Thyroid gland (tissue), 4 donors: ENCODE results near the gene TLCD2.

Experiments
- POLR2A ChIP-seq, 2 donors: fragments of 450-650 bp; IDR thresholded peaks; one replicate each; pipeline ENCODE4 v1.6.1; 2017; ENCODE audit warnings: antibody characterized with exemption in 2 of 2, mild to moderate bottlenecking in 2 of 2, moderate library complexity in 1 of 2
- TF ChIP-seq, protein P1 (sequence below), 6 experiments: fragments of 200-600 bp in 3 of 6; fragments of 450-650 bp in 3 of 6; sonication (generic) in 3 of 6; IDR thresholded peaks; one replicate each; pipeline ENCODE4 v1.5.1; 2016 to 2019; ENCODE audit warnings: antibody characterized with exemption in 6 of 6, mild to moderate bottlenecking in 2 of 6, inconsistent platforms in 1 of 6, moderate library complexity in 1 of 6

GRCh38 chr17:1746975-1747543, 36.9 kb upstream of the TLCD2 start:
- TF ChIP-seq POLR2A (IDR thresholded peaks at IDR 0.05) = no peak
- TF ChIP-seq, protein P1, sequence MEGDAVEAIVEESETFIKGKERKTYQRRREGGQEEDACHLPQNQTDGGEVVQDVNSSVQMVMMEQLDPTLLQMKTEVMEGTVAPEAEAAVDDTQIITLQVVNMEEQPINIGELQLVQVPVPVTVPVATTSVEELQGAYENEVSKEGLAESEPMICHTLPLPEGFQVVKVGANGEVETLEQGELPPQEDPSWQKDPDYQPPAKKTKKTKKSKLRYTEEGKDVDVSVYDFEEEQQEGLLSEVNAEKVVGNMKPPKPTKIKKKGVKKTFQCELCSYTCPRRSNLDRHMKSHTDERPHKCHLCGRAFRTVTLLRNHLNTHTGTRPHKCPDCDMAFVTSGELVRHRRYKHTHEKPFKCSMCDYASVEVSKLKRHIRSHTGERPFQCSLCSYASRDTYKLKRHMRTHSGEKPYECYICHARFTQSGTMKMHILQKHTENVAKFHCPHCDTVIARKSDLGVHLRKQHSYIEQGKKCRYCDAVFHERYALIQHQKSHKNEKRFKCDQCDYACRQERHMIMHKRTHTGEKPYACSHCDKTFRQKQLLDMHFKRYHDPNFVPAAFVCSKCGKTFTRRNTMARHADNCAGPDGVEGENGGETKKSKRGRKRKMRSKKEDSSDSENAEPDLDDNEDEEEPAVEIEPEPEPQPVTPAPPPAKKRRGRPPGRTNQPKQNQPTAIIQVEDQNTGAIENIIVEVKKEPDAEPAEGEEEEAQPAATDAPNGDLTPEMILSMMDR (IDR thresholded peaks at IDR 0.05) = no peak
